Thyroid gland (tissue), 4 donors: ENCODE measurements around the gene CACNB3. TPM values are rescaled to one million over a fixed set of nuclear protein-coding genes. Genes with fewer than 3 reads are reported as not detected.

Source experiments
- DNase-seq, 2 donors: peaks; one replicate each; pipeline ENCODE4 v3.0.0-alpha.2; 2019
- H3K27ac ChIP-seq, 3 donors: fragments of 200-600 bp; sonication (generic); 1 replicate in 2 of 3; 2 replicates in 1 of 3; pipeline ENCODE4 v1.5.1; 2016 to 2019; ENCODE audit warnings: mild to moderate bottlenecking in 1 of 3, moderate library complexity in 1 of 3
- H3K27me3 ChIP-seq: fragments of 200-600 bp; sonication (generic); one replicate; pipeline ENCODE4 v1.5.1; 2019
- H3K36me3 ChIP-seq, 2 donors: fragments of 200-600 bp; sonication (generic); one replicate each; pipeline ENCODE4 v1.5.1; 2016 to 2019
- H3K4me1 ChIP-seq, 2 donors: fragments of 200-600 bp; sonication (generic); one replicate each; pipeline ENCODE4 v1.5.1; 2017 to 2019
- H3K4me3 ChIP-seq, 3 donors: fragments of 200-600 bp; sonication (generic); replicated peaks in 1 of 3; 1 replicate in 2 of 3; 2 replicates in 1 of 3; pipeline ENCODE4 v1.5.1; 2016; ENCODE audit warnings: mild to moderate bottlenecking in 1 of 3
- H3K9me3 ChIP-seq: fragments of 200-600 bp; sonication (generic); one replicate; pipeline ENCODE4 v1.5.1; 2017
- CTCF ChIP-seq, 6 experiments: fragments of 200-600 bp in 3 of 6; fragments of 450-650 bp in 3 of 6; sonication (generic) in 3 of 6; IDR thresholded peaks; one replicate each; pipeline ENCODE4 v1.5.1; 2016 to 2019; ENCODE audit warnings: antibody characterized with exemption in 6 of 6, mild to moderate bottlenecking in 2 of 6, inconsistent platforms in 1 of 6, moderate library complexity in 1 of 6
- POLR2A ChIP-seq, 2 donors: fragments of 450-650 bp; IDR thresholded peaks; one replicate each; pipeline ENCODE4 v1.6.1; 2017; ENCODE audit warnings: antibody characterized with exemption in 2 of 2, mild to moderate bottlenecking in 2 of 2, moderate library complexity in 1 of 2
- WGBS, 2 donors: methylation state at CpG; one replicate each; pipeline ENCODE4 v1.1.5; 2017; 5-methylcytosine and 5-hydroxymethylcytosine counted together
- intact Hi-C: fragments of 100-400 bp; cut with DNase I; formaldehyde crosslinking; loops from one replicate; pipeline ENCODE4 v1.15.1; 2023
- total RNA-seq, 4 donors: library from RNA; depleted of rRNA; stranded (reverse); fragments of >200 nt; gene quantifications; one replicate each; pipeline ENCODE4 v1.2.3, GENCODE V29; 2016

CACNB3 gene
- total RNA-seq, 4 donors from 2014 or later = 7.1 to 16.4 (median 13.1) TPM

GRCh38 chr12:48774516-48774915 lies 43.8 kb upstream of the CACNB3 start:
- DNase-seq = no peak
- H3K4me1 ChIP-seq = peaks cover 0 to 3% of the 10 kb centered on the region in 2 donors
- H3K36me3 ChIP-seq = peaks cover 52 to 56% of the 10 kb centered on the region in 2 donors
- H3K27me3 ChIP-seq = no peaks in the 10 kb centered on the region
- H3K9me3 ChIP-seq = no peaks in the 10 kb centered on the region
- 79 to 89% methylated on average over 2 of the region's 2 CpGs for WGBS, 2 donors
- intact Hi-C loops = no loop called here
- TF ChIP-seq CTCF (IDR thresholded peaks at IDR 0.05) (no peak), POLR2A (IDR thresholded peaks at IDR 0.05) (no peak)
- no peak overlapping the region for H3K27ac ChIP-seq
- no peak overlapping the region for H3K4me3 ChIP-seq

GRCh38 chr12:48775299-48775698 lies 43.0 kb upstream of the CACNB3 start:
- TF ChIP-seq POLR2A (IDR thresholded peaks at IDR 0.05) (no peak), CTCF (IDR thresholded peaks at IDR 0.05) (no peak)
- WGBS, 2 donors = 94 to 98% methylated on average over 8 of the region's 8 CpGs

GRCh38 chr12:48775991-48776649 lies 42.2 kb upstream of the CACNB3 start:
- Histone ChIP-seq H3K4me1 (peaks cover 6 to 19% of the 10 kb centered on the region in 2 donors), H3K27me3 (no peaks in the 10 kb centered on the region), H3K36me3 (peaks cover 41 to 46% of the 10 kb centered on the region in 2 donors), H3K9me3 (no peaks in the 10 kb centered on the region), H3K4me3 (no peak overlapping the region), H3K27ac (no peak overlapping the region)
- intact Hi-C loops = no loop called here
- TF ChIP-seq POLR2A (IDR thresholded peaks at IDR 0.05) (no peak), CTCF (IDR thresholded peaks at IDR 0.05) (no peak)
- DNase-seq = no peak
- WGBS, 2 donors = 95 to 96% methylated on average over 17 to 28 of the region's 29 CpGs

More at GRCh38 chr12:48775299-48775698, 43.0 kb upstream of the CACNB3 start:
- Histone ChIP-seq H3K4me1 (peaks cover under 1 to 10% of the 10 kb centered on the region in 2 donors), H3K36me3 (peaks cover 49 to 55% of the 10 kb centered on the region in 2 donors), H3K9me3 (no peaks in the 10 kb centered on the region), H3K27ac (no peak overlapping the region), H3K4me3 (no peak overlapping the region), H3K27me3 (no peaks in the 10 kb centered on the region)
- DNase-seq = no peak
- intact Hi-C loops = no loop called here

- no peak overlapping the region for H3K27ac ChIP-seq
- no peak overlapping the region for H3K4me3 ChIP-seq
- H3K9me3 ChIP-seq = no peaks in the 10 kb centered on the region
- DNase-seq = no peak
- 92 to 95% methylated on average over 6 of the region's 6 CpGs for WGBS, 2 donors
- H3K36me3 ChIP-seq = peaks cover 32 to 38% of the 10 kb centered on the region in 2 donors
- TF ChIP-seq POLR2A (IDR thresholded peaks at IDR 0.05) (no peak), CTCF (IDR thresholded peaks at IDR 0.05) (no peak)
- peaks cover 9 to 23% of the 10 kb centered on the region in 2 donors for H3K4me1 ChIP-seq
- intact Hi-C loops = no loop called here
- H3K27me3 ChIP-seq = no peaks in the 10 kb centered on the region
Measured at GRCh38 chr12:48776956-48777355, 41.3 kb upstream of the CACNB3 start.
